HG03108 (cell line): ENCODE results near the gene MAP4K1.

Source experiments
- ATAC-seq: cut with Tn5 transposase; IDR thresholded peaks from one replicate; pipeline ENCODE4 v1.9.1; 2021; ENCODE audit warnings: moderate library complexity; ENCODE audit not compliant: unreplicated experiment

Gene MAP4K1

DNA sequence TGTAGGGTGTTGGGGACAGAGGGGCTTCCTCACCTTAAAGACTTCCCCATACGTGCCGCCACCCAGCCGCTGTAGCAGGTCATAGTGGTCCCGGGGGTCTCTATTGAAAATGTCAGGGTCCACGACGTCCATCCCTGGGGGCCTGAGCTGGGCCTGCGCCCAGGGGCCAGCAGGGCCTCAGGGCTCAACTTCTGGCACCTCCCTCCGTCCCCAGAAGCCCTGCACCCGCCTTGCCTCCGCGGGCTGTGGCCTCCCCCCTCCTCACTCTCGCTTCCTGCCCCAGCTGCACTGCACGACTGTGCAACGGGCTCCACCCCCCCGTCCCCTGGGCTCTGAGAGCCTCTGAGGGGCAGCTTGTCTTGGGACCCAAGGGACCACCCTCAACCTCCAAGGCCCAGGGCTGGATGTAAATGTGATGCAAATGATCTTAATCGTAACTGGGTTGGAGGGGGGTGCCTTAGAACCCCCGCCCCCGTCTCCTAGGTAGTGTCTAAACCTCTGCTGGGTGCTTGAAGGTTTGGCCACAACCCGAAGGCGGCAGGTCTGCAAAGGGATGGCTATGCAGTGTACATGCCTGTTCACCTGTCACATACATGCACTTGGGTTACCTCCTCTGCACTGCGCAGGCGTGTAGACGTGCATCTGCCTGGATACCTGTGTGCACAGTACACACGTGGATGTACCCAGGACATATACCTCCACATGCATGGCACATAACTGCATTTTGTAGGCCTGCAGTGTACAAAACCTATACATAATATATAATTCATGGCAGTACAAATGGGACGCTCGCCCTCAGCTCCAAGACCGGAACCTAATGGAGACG lies at the start of gene MAP4K1:
TSS of gene MAP4K1 (minus strand) at position 190 of the 826 bp plus-strand sequence. CDS start at position 132, 58 bp downstream.
- ATAC-seq: peak; percentile 61

DNA sequence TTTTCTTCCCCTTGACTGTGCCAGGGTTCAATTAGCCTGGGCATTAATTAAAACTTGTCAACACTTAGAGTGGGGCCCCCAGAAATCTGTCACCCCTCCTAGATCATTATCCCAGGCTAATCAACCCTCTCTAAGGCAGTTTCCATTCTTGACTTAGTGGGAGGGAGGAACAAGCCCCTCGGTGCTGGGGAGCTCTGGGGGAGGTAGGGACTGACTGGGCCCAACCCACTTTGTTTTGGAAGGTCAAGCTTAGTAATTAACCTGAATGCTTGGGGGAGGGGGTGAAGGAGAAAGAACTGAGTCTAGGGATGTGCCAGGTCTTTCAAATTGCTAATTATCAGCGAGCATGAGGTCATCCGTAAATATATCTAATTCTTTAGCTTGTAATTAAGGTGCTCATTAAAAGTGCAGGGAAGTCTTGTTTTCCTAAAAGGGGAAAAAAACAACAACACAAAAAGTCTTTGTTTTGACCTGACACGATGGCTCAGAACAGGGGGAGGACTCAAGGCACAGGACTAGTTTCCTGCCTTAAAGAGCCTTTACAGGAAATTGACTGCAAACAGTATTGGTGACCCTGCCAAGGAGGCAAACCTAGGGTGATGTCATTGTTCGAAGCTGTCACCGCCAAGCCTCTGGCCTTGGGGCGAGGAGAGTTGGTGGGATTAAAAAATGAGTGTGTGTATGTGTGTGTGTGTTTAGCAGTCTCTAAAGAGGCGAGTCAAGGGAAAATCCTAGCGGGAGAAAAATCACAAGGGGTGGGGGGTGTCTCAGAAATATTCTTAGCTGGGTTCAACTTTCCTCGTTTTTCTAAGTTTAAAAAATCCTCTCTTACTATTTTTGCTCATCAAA lies 49.1 kb upstream of the MAP4K1 start:
- ATAC-seq: no peak

DNA sequence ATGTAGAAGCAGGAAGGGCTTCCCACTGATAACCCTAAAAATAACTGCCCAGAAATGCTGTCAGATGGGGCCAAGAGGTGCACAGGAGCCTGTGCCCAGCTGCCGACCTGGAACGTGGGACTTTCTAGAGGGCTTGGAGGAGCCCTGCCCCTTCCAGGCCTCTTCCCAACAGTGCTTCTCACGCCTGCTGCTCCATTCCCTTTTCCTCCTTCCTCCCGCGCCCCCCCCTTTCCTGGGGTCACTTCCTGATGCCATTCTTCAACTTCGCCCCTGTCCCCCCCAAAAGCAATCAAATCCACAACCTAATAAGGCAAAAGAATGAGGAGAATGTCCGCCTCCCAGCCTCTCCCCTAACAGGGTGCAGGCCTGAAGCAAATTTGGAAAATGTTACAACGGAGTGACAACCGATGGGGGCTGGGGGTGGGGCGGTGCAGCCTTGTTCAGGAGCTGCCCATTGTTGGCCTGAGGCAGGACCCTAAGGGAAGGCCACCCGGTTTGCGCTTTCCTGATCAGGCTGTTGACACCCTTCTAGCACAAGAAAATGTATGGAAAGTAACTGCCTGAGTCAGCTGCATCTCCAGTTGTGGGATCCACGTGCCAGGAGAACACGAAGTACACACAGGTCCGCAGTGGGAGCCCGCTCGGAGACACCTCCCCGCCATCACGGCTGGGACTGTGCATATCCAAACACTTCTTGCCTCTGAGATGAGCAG lies 48.4 kb upstream of the MAP4K1 start:
- no peak for ATAC-seq

DNA sequence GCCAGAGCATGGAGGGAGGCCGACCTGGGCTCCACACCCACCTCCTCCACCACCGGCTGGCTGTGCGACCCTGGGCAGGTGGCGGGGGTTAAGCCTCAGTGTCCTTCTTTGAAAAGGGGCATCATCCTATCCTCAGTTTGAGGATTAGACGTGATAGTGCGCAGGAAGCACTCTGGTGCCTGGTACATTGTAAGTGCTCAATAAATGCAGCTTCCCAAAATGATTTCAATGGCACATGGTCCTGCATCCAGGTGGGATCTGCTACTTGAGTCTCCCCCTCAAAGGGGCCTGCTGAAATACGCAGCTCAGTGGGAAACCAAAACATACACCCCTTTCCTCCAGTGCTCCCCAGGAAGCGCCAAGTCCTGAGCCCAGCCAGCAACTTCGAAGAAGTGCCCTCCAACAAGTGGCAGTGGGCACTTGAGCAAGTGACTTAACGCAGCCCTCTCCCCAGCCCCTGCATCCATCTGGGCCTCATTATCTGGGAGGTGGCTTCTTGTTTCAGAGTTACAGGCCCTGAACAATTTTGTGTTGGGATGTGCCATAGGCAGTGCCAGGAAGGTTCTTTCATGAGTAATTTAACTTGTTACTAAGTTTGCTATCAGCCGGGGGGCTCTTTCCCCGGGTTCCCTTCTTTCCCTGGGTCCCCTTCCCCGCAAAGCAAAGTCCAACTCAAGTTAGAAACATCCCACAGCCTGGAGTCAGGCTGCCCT lies 47.6 kb upstream of the MAP4K1 start:
- no peak for ATAC-seq

DNA sequence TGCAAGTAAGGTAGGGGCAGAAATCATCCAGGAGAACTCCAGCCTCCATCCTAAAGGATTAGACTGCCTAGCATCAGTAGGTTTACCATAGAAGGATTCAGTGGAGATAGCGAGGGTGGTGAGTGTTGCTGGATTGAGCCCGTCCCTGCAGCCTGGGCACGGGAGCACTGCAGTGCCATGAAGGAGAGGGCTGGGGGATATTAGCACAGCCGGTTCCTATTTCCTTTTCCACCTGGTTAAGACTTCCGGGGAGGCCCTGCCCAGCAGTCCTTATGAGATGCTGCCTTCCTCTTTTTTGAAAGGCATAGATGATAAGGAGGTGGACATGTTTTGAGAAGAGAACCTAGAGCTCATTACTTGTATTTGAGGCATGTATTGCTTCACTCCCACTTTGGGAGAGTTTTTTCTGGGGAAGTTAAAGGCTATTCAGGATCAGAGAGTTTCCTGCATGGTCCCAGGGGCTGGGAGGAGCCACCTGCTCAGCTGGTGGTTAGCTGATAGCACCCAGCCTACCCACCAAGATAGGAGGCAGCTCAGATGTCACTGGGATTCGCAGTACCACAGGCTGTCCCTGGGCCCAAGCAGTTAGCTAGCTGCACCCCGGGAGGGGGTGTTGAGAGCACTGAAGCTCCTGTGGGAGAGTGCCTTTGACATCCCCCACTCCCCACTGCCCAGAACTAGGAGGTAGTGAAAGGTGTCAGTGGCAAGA lies 46.9 kb upstream of the MAP4K1 start:
- no peak for ATAC-seq

DNA sequence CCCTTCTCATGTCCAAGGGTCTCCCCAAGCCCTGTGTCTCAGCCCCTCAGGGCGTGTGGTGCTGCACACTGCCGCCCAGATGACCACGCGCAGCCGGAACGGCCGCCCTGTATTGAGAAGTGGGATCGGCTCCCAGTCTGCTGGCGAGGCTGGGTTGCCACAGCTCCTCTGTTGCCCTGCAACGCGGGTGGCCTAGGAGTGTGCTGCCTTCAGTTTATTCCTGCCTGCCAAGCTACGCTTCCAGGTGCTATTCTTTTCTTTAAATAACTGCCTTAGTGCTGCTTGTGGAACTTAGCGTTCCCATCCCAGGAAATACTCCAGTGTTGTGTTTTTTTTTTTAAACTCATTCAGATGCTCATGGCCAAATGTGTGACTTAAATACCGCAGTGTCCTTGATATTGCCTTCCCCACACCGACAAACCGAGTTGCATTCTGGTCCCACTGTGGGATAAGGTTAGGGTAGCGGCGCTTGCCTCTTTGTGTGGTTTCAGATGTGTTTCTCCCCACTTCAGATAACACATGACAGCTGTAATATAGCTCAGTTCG lies 46.3 kb upstream of the MAP4K1 start:
- no peak for ATAC-seq

DNA sequence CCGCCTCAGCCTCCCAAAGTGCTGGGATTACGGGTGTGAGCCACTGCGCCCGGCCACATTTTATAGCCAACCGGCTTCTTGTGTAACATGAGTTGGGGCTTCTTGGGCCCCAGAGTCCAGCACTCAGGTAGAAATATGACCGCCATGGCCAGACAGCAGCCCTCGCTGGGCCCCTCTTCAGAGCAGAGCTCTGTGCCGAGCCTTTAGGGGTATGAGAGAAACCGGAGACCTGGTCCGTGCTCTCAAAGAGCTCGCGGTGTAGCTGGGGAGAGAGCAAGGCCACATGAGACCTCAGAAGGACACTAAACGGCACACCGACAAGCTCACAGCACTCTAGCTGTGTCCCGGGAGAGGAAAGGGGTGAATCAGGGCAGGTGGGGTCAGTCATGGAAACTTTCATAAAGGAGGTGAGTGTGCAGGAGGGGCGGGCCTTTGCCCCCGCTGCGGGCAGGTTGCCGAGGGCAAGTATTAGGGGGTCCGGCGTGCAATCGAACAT lies 45.5 kb upstream of the MAP4K1 start:
- ATAC-seq: no peak

DNA sequence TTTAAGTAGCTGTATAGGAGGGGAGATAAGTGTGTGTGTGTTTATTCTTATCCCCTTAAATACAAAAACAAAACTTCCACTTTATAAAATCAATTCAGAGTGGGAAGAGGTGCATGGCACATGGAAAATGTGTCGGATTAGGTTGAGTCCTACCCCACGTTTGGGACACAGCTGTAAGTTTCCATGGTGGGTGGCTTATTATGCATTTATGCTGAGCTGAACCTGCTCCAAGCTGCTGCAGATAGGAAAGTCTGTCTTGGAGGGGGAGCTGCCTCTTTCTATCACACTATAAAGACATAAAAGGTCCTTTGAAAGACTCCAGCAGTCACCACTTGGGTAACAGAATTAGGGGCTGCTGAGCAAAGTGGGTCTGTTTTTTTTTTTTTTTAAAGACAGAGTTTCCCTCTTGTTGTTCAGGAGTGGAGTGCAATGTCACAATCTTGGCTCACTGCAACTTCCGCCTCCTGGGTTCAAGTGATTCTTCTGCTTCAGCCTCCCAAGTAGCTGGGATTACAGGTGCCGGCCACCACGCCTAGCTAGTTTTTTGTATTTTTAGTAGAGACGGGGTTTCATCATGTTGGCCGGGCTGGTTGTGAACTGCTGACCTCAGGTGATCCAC lies 44.9 kb upstream of the MAP4K1 start:
- no peak for ATAC-seq

DNA sequence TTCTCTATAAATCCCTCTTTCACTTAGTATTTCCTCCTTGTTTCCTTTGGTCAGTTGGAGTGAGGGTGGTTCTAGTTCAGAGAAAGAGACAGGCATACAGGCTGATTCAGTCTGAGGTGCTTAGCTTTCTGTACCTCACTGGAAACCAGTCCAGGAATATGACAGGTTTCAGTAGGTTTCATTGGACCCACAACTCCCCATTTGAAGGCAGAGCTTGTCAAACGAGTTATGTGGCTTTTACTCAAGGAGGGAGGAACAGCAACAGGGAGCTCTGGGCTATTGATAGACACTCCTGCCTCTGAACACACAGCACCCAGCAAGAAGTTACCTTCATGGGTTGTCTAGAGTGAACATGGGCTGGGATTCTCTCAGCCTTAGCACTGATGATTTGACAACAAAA lies 44.2 kb upstream of the MAP4K1 start:
- no peak for ATAC-seq

DNA sequence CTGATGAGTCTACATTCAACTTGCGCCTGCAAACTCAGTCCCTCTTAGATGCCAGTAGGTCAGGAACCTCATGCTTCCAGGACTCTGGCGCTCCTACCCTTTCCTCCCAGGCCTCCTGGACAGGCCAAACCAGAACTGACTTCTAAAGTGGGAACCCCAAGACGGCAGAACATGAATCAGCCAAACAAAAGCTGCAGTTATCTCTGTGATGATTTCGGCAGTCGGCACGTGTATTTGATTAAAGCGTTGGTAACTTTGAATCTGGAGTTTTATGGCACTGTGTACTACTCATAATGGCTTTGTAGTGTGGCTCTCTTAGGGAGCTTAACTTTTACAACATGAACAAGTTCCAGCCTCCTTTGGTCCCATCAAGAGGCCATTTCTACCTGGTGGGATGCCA lies 43.4 kb upstream of the MAP4K1 start:
- ATAC-seq: no peak

DNA sequence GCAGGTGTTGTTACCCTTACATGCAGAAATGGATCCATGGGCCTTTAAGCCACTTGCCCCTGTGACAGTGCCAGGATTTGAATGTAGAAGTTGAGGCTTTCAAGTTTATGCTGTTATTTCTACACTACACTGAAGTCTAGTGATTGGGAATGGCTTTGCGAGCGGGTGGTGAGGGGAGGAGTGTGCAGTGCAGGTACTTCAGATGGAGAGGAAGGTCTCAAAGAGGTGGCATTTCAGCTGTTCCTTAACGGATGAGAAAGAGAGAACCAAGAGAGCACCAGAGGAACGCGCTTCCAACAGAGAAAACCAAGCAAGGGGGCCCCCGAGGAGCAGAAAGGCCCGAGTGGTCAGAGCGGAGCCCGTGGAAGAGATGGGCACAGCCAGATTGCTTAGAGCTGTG lies 43.0 kb upstream of the MAP4K1 start:
- no peak for ATAC-seq

DNA sequence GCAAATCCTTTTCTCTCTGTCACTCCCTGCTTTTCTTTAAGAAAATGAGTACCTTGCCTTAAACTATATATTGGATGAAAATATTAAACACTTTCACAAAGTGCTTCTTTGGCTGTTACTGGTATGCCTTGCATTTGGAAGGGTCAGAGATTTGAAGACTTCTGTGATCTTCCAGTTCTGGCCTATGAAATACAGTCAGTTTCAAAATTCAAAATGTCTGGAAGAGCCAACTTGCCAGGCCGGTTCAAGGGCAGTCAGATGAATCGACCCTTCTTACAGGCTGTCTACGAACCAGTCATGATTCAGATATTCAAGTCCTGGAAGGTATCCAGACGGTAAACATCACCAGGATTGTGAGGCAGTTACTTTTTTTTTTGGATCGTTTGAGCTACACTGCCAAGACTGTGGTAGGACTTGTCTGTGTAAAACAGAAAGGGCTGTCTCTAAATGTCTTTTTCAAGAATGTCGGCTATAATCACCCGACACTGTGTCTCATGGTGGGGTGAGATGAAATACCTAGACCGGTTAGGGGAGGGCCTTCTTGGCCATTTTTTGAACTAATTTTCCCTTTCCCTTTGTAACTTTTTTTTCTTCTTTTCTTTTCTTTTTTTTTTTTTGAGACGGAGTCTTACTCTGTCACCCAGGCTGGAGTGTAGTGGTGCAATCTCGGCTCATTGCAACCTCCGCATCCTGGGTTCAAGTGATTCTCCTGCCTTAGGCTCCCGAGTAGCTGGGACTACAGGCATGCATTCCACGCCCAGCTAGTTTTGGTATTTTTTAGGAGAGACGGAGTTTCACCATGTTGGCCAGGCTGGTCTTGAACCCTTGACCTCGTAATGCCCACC lies 40.9 kb upstream of the MAP4K1 start:
- no peak for ATAC-seq

DNA sequence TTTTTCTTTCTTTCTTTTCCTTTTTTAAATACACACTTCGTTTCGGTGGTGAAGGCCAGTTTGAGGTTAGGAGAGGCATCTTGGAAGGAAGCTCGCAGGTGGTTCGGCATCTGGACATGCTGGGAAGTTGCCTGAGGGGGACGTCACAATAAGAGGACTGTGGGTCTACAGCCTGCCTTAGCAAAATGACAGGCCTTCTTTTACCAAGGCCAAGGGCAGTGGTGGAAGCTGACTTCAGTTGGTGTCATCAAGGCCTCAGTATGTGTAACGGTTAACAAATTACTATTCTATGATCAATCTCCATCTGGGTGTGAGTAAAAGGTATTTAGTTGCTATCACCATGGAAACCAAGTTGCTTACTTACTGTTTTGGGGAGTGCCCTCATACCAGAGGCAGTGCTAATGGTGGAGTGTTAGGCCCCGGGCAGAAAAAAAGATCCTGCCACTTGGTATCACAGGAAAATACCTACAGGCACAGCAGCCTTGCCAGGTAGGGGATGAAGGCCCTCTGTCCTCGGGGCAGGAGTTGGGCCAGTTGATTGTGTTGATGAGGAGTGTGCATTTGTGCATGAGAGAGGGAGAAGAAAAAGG lies 40.0 kb upstream of the MAP4K1 start:
- no peak for ATAC-seq

DNA sequence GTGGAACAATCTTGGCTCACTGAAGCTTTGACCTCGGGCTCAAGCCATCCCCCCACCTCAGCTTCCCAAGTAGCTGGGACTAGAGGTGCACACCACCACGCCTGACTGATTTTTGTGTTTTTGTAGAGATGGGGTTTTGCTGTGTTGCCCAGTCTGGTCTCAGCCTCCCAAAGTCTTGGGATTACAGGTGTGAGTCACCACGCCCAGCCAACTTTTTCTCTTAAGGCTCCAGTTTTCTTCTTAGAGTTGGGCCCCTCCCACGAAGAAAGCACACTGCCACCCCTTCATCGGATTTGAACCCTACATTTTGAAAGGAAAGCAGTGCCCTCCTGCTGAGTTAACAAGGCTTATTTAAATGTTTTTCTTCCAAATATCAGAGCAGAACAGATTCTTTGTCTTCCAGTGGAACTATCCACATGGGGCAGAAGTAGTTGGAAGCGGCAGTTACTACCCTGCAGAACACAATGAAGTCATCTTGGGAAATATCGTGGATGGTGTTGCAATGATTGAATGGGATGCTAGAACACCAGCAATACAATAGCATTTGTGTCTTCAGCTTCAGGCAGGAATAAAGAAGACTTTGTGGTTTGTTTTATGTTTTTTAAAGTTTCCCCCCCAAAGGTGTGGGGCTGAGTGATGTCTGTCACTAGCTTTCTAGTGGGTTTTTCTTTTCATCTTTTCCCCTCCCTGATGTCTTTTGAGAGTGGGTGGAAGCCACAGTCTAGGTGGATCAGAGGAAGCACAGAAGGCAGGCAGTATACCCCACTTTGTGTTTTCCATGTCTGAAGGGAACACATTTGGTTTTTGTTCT lies 38.6 kb upstream of the MAP4K1 start:
- ATAC-seq: no peak

DNA sequence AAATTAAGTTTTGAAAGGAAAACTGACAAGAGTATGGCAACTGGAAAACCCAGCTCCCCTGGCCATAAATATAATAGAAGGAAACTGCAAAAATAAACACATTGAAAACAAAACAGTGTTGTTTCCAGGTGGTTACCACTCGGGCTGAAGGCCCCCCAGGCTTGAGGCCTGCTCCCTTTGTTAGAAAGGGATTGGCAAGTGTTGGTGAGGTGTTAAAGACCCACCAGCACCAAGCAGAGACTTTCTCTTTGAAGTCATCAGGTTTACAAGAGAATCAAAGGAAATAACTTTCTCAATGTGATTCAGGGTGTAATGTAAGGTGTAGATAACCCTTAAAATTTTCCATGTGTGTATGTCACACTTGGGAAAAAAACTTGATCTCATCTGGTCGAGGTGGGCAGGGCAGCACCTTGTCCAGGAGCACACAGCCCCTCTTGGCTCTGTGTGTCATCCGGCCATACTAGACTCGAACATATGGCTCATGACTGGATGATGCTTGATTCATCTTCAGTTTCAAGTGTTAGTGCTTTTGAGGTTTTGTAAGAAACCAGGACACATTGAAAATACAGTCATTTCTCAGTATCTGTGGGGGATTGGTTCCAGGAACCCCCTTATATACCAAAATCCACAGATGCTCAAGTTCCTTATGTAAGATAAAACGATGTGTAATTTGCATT lies 37.5 kb upstream of the MAP4K1 start:
- ATAC-seq: no peak

DNA sequence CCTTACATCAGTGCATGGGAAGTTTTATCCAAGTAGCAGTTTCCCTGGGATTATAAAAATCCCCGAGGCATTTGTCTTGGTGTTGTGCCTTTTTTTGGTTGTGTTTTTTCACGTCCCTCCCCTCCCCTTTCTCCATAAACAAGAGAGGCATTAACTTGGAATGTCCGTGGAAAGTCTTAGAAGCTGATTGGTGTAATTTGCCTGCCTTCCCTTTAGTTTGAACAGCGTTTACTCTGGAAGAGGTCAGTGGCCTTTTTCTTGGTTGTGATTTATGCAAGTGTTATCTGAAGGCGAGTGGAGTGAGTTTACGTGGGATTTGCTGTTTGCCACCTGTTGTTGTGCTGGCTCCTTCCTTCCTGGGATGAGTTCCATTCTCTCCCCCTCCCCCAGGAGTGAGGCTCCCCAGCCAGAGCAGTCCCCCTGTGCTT lies 36.9 kb upstream of the MAP4K1 start:
- ATAC-seq: no peak
